H9 (cell line): Measurements from ENCODE around the gene ASAP3. TPM values are rescaled to one million over a fixed set of nuclear protein-coding genes. Genes with fewer than 3 reads are reported as not detected.

Experiments
- DNase-seq: peaks from one replicate; pipeline ENCODE4 v3.0.0-alpha.2; 2017
- H2AFZ ChIP-seq: one replicate; pipeline ENCODE4 v1.6.1; 2013; ENCODE audit warnings: mild to moderate bottlenecking, low read length, control low read depth, moderate library complexity
- H2AK5ac ChIP-seq: 2 replicates; pipeline ENCODE4 v1.6.1; 2013; ENCODE audit warnings: low read length, control low read depth, mixed read lengths; ENCODE audit not compliant: insufficient read length
- H2BK120ac ChIP-seq: one replicate; pipeline ENCODE4 v1.6.1; 2013; ENCODE audit warnings: low read depth, mild to moderate bottlenecking, low read length, control low read depth, inconsistent platforms; ENCODE audit not compliant: poor library complexity, severe bottlenecking
- H2BK12ac ChIP-seq: 2 replicates; pipeline ENCODE4 v1.6.1; 2013; ENCODE audit warnings: low read length, control low read depth, mixed read lengths, low read depth; ENCODE audit not compliant: insufficient read length
- H2BK15ac ChIP-seq: 2 replicates; pipeline ENCODE4 v1.6.1; 2013; ENCODE audit warnings: low read depth, low read length, control low read depth
- H2BK20ac ChIP-seq: one replicate; pipeline ENCODE4 v1.6.1; 2013; ENCODE audit warnings: low read depth, mild to moderate bottlenecking, low read length, control low read depth, inconsistent platforms; ENCODE audit not compliant: poor library complexity, severe bottlenecking
- H2BK5ac ChIP-seq: 2 replicates; pipeline ENCODE4 v1.6.1; 2013; ENCODE audit warnings: low read length, control low read depth, mixed read lengths; ENCODE audit not compliant: insufficient read length
- H3K14ac ChIP-seq: 2 replicates; pipeline ENCODE4 v1.6.1; 2013; ENCODE audit warnings: low read length, control low read depth; ENCODE audit not compliant: insufficient read depth
- H3K18ac ChIP-seq: 2 replicates; pipeline ENCODE4 v1.6.1; 2013; ENCODE audit warnings: low read depth, mild to moderate bottlenecking, mixed read lengths, low read length, control low read depth; ENCODE audit not compliant: insufficient read length
- H3K23ac ChIP-seq: 2 replicates; pipeline ENCODE4 v1.6.1; 2013; ENCODE audit warnings: low read length, control low read depth, mixed read lengths, low read depth; ENCODE audit not compliant: insufficient read length
- H3K23me2 ChIP-seq: 2 replicates; pipeline ENCODE4 v1.6.1; 2013; ENCODE audit warnings: low read depth, mild to moderate bottlenecking, mixed read lengths, low read length, control low read depth; ENCODE audit not compliant: insufficient read length, poor library complexity, severe bottlenecking
- H3K27ac ChIP-seq: 2 replicates; pipeline ENCODE4 v1.5.1; 2013; ENCODE audit warnings: low read length, control low read depth, mixed read lengths, low read depth; ENCODE audit not compliant: insufficient read length
- H3K27me3 ChIP-seq: 2 replicates; pipeline ENCODE4 v1.6.1; 2013; ENCODE audit warnings: low read length, control low read depth, inconsistent platforms; ENCODE audit not compliant: insufficient read depth
- H3K4ac ChIP-seq: 2 replicates; pipeline ENCODE4 v1.6.1; 2013; ENCODE audit warnings: low read depth, mild to moderate bottlenecking, control low read depth, inconsistent platforms, low read length, moderate library complexity
- H3K4me1 ChIP-seq: 2 replicates; pipeline ENCODE4 v1.6.1; 2013; ENCODE audit warnings: low read length, control low read depth, inconsistent platforms; ENCODE audit not compliant: insufficient read depth
- H3K4me2 ChIP-seq: 2 replicates; pipeline ENCODE4 v1.6.1; 2013; ENCODE audit warnings: low read length, control low read depth, mixed read lengths; ENCODE audit not compliant: insufficient read length, insufficient read depth
- H3K56ac ChIP-seq: 2 replicates; pipeline ENCODE4 v1.6.1; 2013; ENCODE audit warnings: low read depth, mild to moderate bottlenecking, mixed read lengths, low read length, control low read depth; ENCODE audit not compliant: insufficient read length
- H3K79me1 ChIP-seq: 2 replicates; pipeline ENCODE4 v1.6.1; 2013; ENCODE audit warnings: low read depth, mild to moderate bottlenecking, moderate library complexity, low read length, control low read depth, inconsistent platforms; ENCODE audit not compliant: insufficient read depth, poor library complexity, severe bottlenecking
- H3K79me2 ChIP-seq: 2 replicates; pipeline ENCODE4 v1.6.1; 2013; ENCODE audit warnings: low read length, control low read depth, inconsistent platforms; ENCODE audit not compliant: insufficient read depth
- H3K9ac ChIP-seq: 2 replicates; pipeline ENCODE4 v1.6.1; 2013; ENCODE audit warnings: low read length, control low read depth, mixed read lengths; ENCODE audit not compliant: insufficient read length; ENCODE audit errors: extremely low read depth
- H3K9me3 ChIP-seq: one replicate; pipeline ENCODE4 v1.6.1; 2013; ENCODE audit warnings: low read depth, low read length, inconsistent platforms; ENCODE audit not compliant: control insufficient read depth
- H3T11ph ChIP-seq: one replicate; pipeline ENCODE4 v1.6.1; 2013; ENCODE audit warnings: mild to moderate bottlenecking, low read length, control low read depth, inconsistent platforms
- H4K20me1 ChIP-seq: one replicate; pipeline ENCODE4 v1.6.1; 2013; ENCODE audit not compliant: control insufficient read depth, insufficient read length, insufficient read depth
- H4K5ac ChIP-seq: 2 replicates; pipeline ENCODE4 v1.6.1; 2013; ENCODE audit warnings: low read depth, mild to moderate bottlenecking, mixed read lengths, low read length, control low read depth; ENCODE audit not compliant: insufficient read length
- H4K8ac ChIP-seq: replicated peaks from 2 replicates; pipeline ENCODE4 v1.6.1; 2013; ENCODE audit warnings: low read length, control low read depth, mixed read lengths, low read depth; ENCODE audit not compliant: insufficient read length
- H4K91ac ChIP-seq: 2 replicates; pipeline ENCODE4 v1.6.1; 2013; ENCODE audit warnings: low read depth, mild to moderate bottlenecking, moderate library complexity, mixed read lengths, low read length, control low read depth; ENCODE audit not compliant: insufficient read length
- H3K27ac Mint-ChIP-seq, 3 experiments: 2 replicates in 2 of 3; 3 replicates in 1 of 3; pipeline ENCODE4 v1.8.0; 2020 to 2021; ENCODE audit warnings: mixed read lengths in 3 of 3, mild to moderate bottlenecking in 1 of 3, moderate library complexity in 1 of 3
- H3K27me3 Mint-ChIP-seq: 2 replicates; pipeline ENCODE4 v1.8.0; 2021; ENCODE audit warnings: low read depth, mild to moderate bottlenecking, moderate library complexity, mixed read lengths
- H3K36me3 Mint-ChIP-seq, 3 experiments: 2 replicates in 2 of 3; 3 replicates in 1 of 3; pipeline ENCODE4 v1.8.0; 2020 to 2021; ENCODE audit warnings: low read depth in 3 of 3, mixed read lengths in 3 of 3; ENCODE audit not compliant: insufficient read depth in 1 of 3
- H3K4me1 Mint-ChIP-seq, 2 experiments: 2 replicates each; pipeline ENCODE4 v1.8.0; 2020; ENCODE audit warnings: mixed read lengths in 2 of 2
- H3K4me3 Mint-ChIP-seq, 2 experiments: 2 replicates in 1 of 2; 3 replicates in 1 of 2; pipeline ENCODE4 v1.8.0; 2020 to 2021; ENCODE audit warnings: mild to moderate bottlenecking in 2 of 2, mixed read lengths in 2 of 2, moderate library complexity in 1 of 2
- H3K9me3 Mint-ChIP-seq, 2 experiments: 2 replicates in 1 of 2; 3 replicates in 1 of 2; pipeline ENCODE4 v1.8.0; 2020; ENCODE audit warnings: mild to moderate bottlenecking in 2 of 2, mixed read lengths in 2 of 2, moderate library complexity in 1 of 2
- WGBS: extraction: QIAGEN DNeasy Blood & Tissue Kit; methylation state at CpG from one replicate; pipeline ENCODE4 v1.1.7; 2013; ENCODE audit warnings: missing lambda C conversion rate, low lambda C conversion rate, mixed read lengths; ENCODE audit not compliant: insufficient read length; ENCODE audit errors: extremely low coverage; 5-methylcytosine and 5-hydroxymethylcytosine counted together
- total RNA-seq: library from RNA; stranded (reverse); gene quantifications from 2 replicates; pipeline ENCODE4 v1.2.1, GENCODE V29; 2021
- TF ChIP-seq, protein P1 (sequence below): fragments of 200-600 bp; sonication (generic); conservative IDR thresholded peaks from 3 replicates; pipeline ENCODE4 v1.8.0; 2021; ENCODE audit warnings: antibody characterized with exemption, mild to moderate bottlenecking

Gene ASAP3
- total RNA-seq, 1 experiment from 2014 or later: 26.7 TPM

DNA sequence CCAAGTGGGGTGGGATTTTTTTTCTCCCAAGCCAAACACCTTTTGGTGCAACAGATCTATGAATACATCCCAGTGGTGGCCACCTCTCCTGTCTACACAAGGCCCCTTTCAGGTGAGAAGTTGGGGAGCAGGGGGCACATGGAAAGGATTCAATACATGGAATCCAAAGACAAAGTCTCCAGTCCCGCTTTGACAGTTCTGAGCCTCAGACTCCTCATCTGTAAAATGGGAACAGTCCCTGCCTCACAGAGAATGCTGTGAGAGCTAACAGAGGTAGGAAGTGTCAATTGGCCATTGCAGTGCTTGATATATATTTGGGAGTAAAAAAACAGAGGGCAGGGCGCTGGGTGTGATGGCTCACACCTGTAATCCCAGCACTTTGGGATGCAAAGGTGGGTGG is 87.6 kb downstream of the ASAP3 start:
- no peak overlapping the region for H2BK12ac ChIP-seq
- no peak overlapping the region for H3T11ph ChIP-seq
- H3K23ac ChIP-seq: no peak overlapping the region
- H3K27me3 ChIP-seq: peaks cover 36% of the 10 kb centered on the region; the same call in 1 of the 2 replicates
- H2AK5ac ChIP-seq: no peak overlapping the region
- H2AFZ ChIP-seq: no peak overlapping the region
- no peaks in the 10 kb centered on the region for H3K23me2 ChIP-seq
- no peak overlapping the region for H3K14ac ChIP-seq
- Mint-ChIP-seq H3K27me3 (no peaks in the 10 kb centered on the region), H3K36me3 (no peaks in the 10 kb centered on the region), H3K27ac (no peak overlapping the region), H3K9me3 (peaks cover 0 to 5% of the 10 kb centered on the region in 2 experiments; a peak in 1 of 5 replicates), H3K4me3 (peak overlapping the region in 1 of 2 experiments; percentile 27; a peak in 1 of 5 replicates), H3K4me1 (peaks cover 17 to 18% of the 10 kb centered on the region in 2 experiments)
- H3K79me1 ChIP-seq: no peaks in the 10 kb centered on the region
- no CpG with 5 or more reads among the region's 2 CpGs for WGBS
- DNase-seq: no peak
- H4K91ac ChIP-seq: no peak overlapping the region
- H4K5ac ChIP-seq: no peak overlapping the region
- H3K9me3 ChIP-seq: peaks cover 7% of the 10 kb centered on the region
- H3K9ac ChIP-seq: no peak overlapping the region
- no peaks in the 10 kb centered on the region for H4K20me1 ChIP-seq
- no peak overlapping the region for H2BK5ac ChIP-seq
- no peak overlapping the region for H3K27ac ChIP-seq
- H2BK20ac ChIP-seq: no peak overlapping the region
- H3K4me1 ChIP-seq: no peaks in the 10 kb centered on the region; the same call in 1 of the 2 replicates
- no peak overlapping the region for H3K18ac ChIP-seq
- no peak overlapping the region for H3K4me2 ChIP-seq
- H3K79me2 ChIP-seq: no peaks in the 10 kb centered on the region
- TF ChIP-seq, protein P1, sequence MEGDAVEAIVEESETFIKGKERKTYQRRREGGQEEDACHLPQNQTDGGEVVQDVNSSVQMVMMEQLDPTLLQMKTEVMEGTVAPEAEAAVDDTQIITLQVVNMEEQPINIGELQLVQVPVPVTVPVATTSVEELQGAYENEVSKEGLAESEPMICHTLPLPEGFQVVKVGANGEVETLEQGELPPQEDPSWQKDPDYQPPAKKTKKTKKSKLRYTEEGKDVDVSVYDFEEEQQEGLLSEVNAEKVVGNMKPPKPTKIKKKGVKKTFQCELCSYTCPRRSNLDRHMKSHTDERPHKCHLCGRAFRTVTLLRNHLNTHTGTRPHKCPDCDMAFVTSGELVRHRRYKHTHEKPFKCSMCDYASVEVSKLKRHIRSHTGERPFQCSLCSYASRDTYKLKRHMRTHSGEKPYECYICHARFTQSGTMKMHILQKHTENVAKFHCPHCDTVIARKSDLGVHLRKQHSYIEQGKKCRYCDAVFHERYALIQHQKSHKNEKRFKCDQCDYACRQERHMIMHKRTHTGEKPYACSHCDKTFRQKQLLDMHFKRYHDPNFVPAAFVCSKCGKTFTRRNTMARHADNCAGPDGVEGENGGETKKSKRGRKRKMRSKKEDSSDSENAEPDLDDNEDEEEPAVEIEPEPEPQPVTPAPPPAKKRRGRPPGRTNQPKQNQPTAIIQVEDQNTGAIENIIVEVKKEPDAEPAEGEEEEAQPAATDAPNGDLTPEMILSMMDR: no peak
- no peak overlapping the region for H4K8ac ChIP-seq
- H3K56ac ChIP-seq: no peak overlapping the region
- H2BK15ac ChIP-seq: no peak overlapping the region
- H3K4ac ChIP-seq: no peak overlapping the region
- H2BK120ac ChIP-seq: no peak overlapping the region
